Liver (tissue), 9 donors: Measurements from ENCODE around the gene KRTAP5-2. TPM values are rescaled to one million over a fixed set of nuclear protein-coding genes. Genes with fewer than 3 reads are reported as not detected.

Experiments used
- DNase-seq: peaks from one replicate; pipeline ENCODE4 v3.0.0-alpha.2; 2017; ENCODE audit warnings: low spot score
- H3K27ac ChIP-seq, 2 donors: one replicate each; pipeline ENCODE4 v1.7.0; 2013; ENCODE audit warnings: inconsistent platforms in 2 of 2, low read length in 2 of 2, control low read depth in 1 of 2, low read depth in 1 of 2, mild to moderate bottlenecking in 1 of 2
- H3K27me3 ChIP-seq, 4 donors: one replicate each; pipeline versions ENCODE4 v1.6.1 to v1.7.0; 2013; ENCODE audit warnings: low read length in 3 of 4, inconsistent platforms in 1 of 4, mild to moderate bottlenecking in 1 of 4, moderate library complexity in 1 of 4; ENCODE audit not compliant: control insufficient read depth in 4 of 4, insufficient read depth in 4 of 4
- H3K36me3 ChIP-seq, 4 donors: one replicate each; pipeline versions ENCODE4 v1.6.1 to v1.7.0; 2013; ENCODE audit warnings: low read length in 3 of 4, mild to moderate bottlenecking in 3 of 4, low read depth in 1 of 4, moderate library complexity in 1 of 4; ENCODE audit not compliant: control insufficient read depth in 4 of 4, insufficient read depth in 3 of 4
- H3K4me1 ChIP-seq, 4 donors: one replicate each; pipeline versions ENCODE4 v1.6.1 to v1.7.0; 2013; ENCODE audit warnings: low read length in 3 of 4, mild to moderate bottlenecking in 3 of 4, moderate library complexity in 1 of 4; ENCODE audit not compliant: control insufficient read depth in 4 of 4, insufficient read depth in 4 of 4
- H3K4me3 ChIP-seq, 3 donors: one replicate each; pipeline versions ENCODE4 v1.6.1 to v1.7.0; 2013; ENCODE audit warnings: low read length in 3 of 3, control low read depth in 1 of 3, low read depth in 1 of 3, mild to moderate bottlenecking in 1 of 3
- H3K9ac ChIP-seq, 2 donors: one replicate each; pipeline ENCODE4 v1.7.0; 2013; ENCODE audit warnings: low read length in 2 of 2, mild to moderate bottlenecking in 2 of 2, moderate library complexity in 2 of 2, control low read depth in 1 of 2, low read depth in 1 of 2
- H3K9me3 ChIP-seq, 4 donors: one replicate each; pipeline versions ENCODE4 v1.6.1 to v1.7.0; 2013; ENCODE audit warnings: low read length in 3 of 4; ENCODE audit not compliant: control insufficient read depth in 4 of 4
- EGR1 ChIP-seq, 2 donors: IDR thresholded peaks; 2 replicates each; pipeline ENCODE4 v1.6.1; 2016 to 2018; ENCODE audit warnings: antibody characterized with exemption in 2 of 2, low read depth in 2 of 2
- FOXA1 ChIP-seq: IDR thresholded peaks from 2 replicates; pipeline ENCODE4 v1.6.1; 2016; ENCODE audit warnings: antibody characterized with exemption
- FOXA2 ChIP-seq: IDR thresholded peaks from 2 replicates; pipeline ENCODE4 v1.6.1; 2016; ENCODE audit warnings: antibody characterized with exemption
- GABPA ChIP-seq, 2 donors: IDR thresholded peaks in 1 of 2; conservative IDR thresholded peaks in 1 of 2; 2 replicates each; pipeline ENCODE4 v1.6.1; 2016; ENCODE audit warnings: antibody characterized with exemption in 2 of 2, mild to moderate bottlenecking in 1 of 2, moderate library complexity in 1 of 2
- HNF4G ChIP-seq: IDR thresholded peaks from 2 replicates; pipeline ENCODE4 v1.6.1; 2016; ENCODE audit warnings: antibody characterized with exemption
- JUND ChIP-seq, 2 donors: IDR thresholded peaks; 2 replicates each; pipeline ENCODE4 v1.6.1; 2016; ENCODE audit warnings: antibody characterized with exemption in 2 of 2
- RAD21 ChIP-seq, 2 donors: IDR thresholded peaks; 2 replicates each; pipeline ENCODE4 v1.6.1; 2016; ENCODE audit warnings: antibody characterized with exemption in 2 of 2, mild to moderate bottlenecking in 2 of 2
- RXRA ChIP-seq, 2 donors: IDR thresholded peaks; 2 replicates each; pipeline ENCODE4 v1.6.1; 2017 to 2018; ENCODE audit warnings: antibody characterized with exemption in 2 of 2, mild to moderate bottlenecking in 1 of 2
- SP1 ChIP-seq: IDR thresholded peaks from 2 replicates; pipeline ENCODE4 v1.6.1; 2018; ENCODE audit warnings: antibody characterized with exemption, mild to moderate bottlenecking
- TAF1 ChIP-seq: conservative IDR thresholded peaks from 2 replicates; pipeline ENCODE4 v1.6.1; 2016; ENCODE audit warnings: antibody characterized with exemption, mild to moderate bottlenecking
- YY1 ChIP-seq: IDR thresholded peaks from 2 replicates; pipeline ENCODE4 v1.6.1; 2016; ENCODE audit warnings: antibody characterized with exemption, mild to moderate bottlenecking
- WGBS: extraction: QIAGEN DNeasy Blood & Tissue Kit; methylation state at CpG from one replicate; pipeline ENCODE4 v1.1.7; 2013; 5-methylcytosine and 5-hydroxymethylcytosine counted together
- polyA plus RNA-seq, 2 donors: library from polyadenylated mRNA; stranded (reverse) in 1 of 2; unstranded in 1 of 2; fragments of 200-250 nt in 1 of 2; fragments of >200 nt in 1 of 2; fragmentation: Nextera tagmentation in 1 of 2; extraction: Ambion mirVana in 1 of 2; gene quantifications; one replicate each; pipeline versions ENCODE4 v1.2.1 to v1.2.3, GENCODE V29; 2013 to 2015
- total RNA-seq, 2 donors: library from RNA; depleted of rRNA; stranded (reverse); fragments of >200 nt; gene quantifications; one replicate each; pipeline ENCODE4 v1.2.3, GENCODE V29; 2014
- TF ChIP-seq, protein P1 (sequence below): IDR thresholded peaks from 2 replicates; pipeline ENCODE4 v1.6.1; 2016; ENCODE audit warnings: antibody characterized with exemption, mild to moderate bottlenecking
- TF ChIP-seq, protein P2 (sequence below): fragments of 150-350 bp; IDR thresholded peaks from 2 replicates; pipeline ENCODE4 v1.5.1; 2017; ENCODE audit warnings: improper control_type of control experiment, low read depth, low read length; ENCODE audit not compliant: missing input control
- TF ChIP-seq, protein P3 (sequence below): IDR thresholded peaks from 2 replicates; pipeline ENCODE4 v1.6.1; 2016; ENCODE audit warnings: antibody characterized with exemption
- donor health status: healthy.
- donor health status: healthy.
- donor health status: healthy.
- donor health status: healthy.
- donor health status: healthy.

KRTAP5-2 gene
- total and polyA plus RNA-seq, 4 donors = 0.08 TPM; not detected in 3

DNA sequence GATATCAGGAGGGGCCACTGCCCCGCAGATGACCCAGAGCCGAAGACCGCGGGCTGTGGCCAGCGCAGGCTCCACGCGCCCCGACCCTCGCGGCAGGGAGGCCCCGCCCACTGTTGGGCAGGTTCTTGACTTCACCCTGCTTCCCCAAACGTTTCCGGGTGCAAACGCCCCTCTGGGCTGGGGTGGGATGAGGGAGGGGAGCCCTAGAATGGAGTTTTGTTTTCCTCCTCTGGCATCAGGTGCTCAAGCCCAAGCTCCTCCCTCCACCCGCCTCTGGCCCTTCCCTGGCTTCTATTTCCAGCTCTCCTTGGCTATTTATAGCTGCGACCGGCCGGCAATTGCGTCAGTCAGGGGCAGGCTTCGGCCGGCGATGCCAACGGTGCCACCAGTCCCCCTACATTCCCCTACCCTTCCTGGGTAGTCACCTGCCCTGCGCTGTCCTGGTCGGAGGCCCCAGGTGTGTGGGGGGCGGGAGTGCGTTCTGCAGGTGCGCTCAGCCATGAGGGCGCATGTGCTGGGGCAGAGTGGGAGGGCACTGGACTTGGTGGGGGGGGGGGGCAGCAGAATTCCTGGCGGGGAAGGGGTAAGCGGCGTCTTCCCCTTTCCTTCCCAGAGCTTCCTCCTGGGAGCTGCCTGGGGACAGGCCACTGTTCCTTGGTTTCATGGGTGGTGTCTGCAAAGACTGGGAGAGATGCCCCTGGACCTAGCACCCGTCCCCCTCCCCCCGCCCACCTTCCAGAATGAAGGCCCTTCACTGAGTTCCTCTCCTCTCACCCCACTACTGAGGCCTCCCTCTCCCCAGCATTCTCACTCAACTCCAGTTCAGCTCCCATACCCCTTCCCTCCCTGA lies 49.6 kb downstream of the KRTAP5-2 start:
- no peak overlapping the region for H3K27ac ChIP-seq

DNA sequence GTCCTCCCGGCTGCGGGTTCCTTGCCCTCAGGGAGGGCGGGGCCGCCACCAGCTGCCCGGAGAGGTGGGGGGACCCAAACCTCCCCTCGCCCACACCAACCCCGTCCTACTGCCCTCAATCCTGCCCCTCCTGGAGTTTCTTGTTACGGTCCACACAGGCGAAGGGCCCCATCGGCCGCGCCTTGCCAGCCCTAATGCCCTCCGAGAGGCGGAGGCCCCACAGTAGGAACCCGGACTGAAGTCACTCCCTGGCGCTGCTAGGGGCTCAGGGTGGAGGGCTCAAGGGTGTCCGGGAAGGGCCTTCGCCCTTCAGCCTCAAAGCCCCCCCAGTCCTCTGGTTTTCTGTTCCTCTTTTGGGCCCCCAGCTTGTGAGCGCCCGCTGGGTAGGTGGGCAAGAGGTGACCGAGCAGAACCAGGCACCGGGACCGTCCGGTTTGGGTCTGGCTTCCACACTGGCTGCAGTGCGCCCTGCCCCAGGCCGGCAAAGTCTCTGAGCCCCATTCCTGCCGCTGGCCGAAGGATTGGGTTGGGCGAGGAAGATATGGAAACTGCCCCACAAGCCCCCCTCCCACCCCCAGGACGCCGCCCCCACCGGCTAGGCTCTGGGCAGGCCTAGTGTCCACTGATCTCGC lies 50.5 kb downstream of the KRTAP5-2 start:
- peaks cover 0 to 2% (median 0%) of the 10 kb centered on the region in 4 donors for H3K27me3 ChIP-seq

More for the DNA sequence above, 49.6 kb downstream of the KRTAP5-2 start:
- no peaks in the 10 kb centered on the region for H3K9me3 ChIP-seq
- WGBS = 13% methylated on average over 34 of the region's 34 CpGs
- H3K4me3 ChIP-seq = no peak overlapping the region
- DNase-seq = no peak
- no peak overlapping the region for H3K9ac ChIP-seq
- H3K27me3 ChIP-seq = peaks cover 0 to 2% (median 0%) of the 10 kb centered on the region in 4 donors
- no peaks in the 10 kb centered on the region for H3K36me3 ChIP-seq
- peak; percentile 27 for TF ChIP-seq SP1
- TF ChIP-seq EGR1 (IDR thresholded peaks at IDR 0.05; ENCODE audit: low read depth in 2 of 2) = no peak
- peaks cover 2 to 23% (median 12%) of the 10 kb centered on the region in 4 donors for H3K4me1 ChIP-seq

More for the DNA sequence above, 50.5 kb downstream of the KRTAP5-2 start:
- Histone ChIP-seq H3K4me1 (peaks cover 2 to 27% (median 13%) of the 10 kb centered on the region in 4 donors), H3K9ac (no peak overlapping the region), H3K36me3 (no peaks in the 10 kb centered on the region), H3K27ac (no peak overlapping the region), H3K4me3 (peak overlapping the region in 1 of 3 donors; percentile 31), H3K9me3 (no peaks in the 10 kb centered on the region)
- WGBS = 17% methylated on average over 33 of the region's 33 CpGs
- DNase-seq = no peak
- TF ChIP-seq HNF4G = no peak
- TF ChIP-seq GABPA (IDR thresholded peaks at IDR 0.05 in 1 of 2, conservative IDR thresholded peaks at IDR 0.05 in 1 of 2) = no peak
- TF ChIP-seq FOXA1 = no peak
- TF ChIP-seq TAF1 = no peak
- TF ChIP-seq JUND (IDR thresholded peaks at IDR 0.05) = no peak
- TF ChIP-seq, protein P1, sequence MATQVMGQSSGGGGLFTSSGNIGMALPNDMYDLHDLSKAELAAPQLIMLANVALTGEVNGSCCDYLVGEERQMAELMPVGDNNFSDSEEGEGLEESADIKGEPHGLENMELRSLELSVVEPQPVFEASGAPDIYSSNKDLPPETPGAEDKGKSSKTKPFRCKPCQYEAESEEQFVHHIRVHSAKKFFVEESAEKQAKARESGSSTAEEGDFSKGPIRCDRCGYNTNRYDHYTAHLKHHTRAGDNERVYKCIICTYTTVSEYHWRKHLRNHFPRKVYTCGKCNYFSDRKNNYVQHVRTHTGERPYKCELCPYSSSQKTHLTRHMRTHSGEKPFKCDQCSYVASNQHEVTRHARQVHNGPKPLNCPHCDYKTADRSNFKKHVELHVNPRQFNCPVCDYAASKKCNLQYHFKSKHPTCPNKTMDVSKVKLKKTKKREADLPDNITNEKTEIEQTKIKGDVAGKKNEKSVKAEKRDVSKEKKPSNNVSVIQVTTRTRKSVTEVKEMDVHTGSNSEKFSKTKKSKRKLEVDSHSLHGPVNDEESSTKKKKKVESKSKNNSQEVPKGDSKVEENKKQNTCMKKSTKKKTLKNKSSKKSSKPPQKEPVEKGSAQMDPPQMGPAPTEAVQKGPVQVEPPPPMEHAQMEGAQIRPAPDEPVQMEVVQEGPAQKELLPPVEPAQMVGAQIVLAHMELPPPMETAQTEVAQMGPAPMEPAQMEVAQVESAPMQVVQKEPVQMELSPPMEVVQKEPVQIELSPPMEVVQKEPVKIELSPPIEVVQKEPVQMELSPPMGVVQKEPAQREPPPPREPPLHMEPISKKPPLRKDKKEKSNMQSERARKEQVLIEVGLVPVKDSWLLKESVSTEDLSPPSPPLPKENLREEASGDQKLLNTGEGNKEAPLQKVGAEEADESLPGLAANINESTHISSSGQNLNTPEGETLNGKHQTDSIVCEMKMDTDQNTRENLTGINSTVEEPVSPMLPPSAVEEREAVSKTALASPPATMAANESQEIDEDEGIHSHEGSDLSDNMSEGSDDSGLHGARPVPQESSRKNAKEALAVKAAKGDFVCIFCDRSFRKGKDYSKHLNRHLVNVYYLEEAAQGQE = no peak
- TF ChIP-seq, protein P2, sequence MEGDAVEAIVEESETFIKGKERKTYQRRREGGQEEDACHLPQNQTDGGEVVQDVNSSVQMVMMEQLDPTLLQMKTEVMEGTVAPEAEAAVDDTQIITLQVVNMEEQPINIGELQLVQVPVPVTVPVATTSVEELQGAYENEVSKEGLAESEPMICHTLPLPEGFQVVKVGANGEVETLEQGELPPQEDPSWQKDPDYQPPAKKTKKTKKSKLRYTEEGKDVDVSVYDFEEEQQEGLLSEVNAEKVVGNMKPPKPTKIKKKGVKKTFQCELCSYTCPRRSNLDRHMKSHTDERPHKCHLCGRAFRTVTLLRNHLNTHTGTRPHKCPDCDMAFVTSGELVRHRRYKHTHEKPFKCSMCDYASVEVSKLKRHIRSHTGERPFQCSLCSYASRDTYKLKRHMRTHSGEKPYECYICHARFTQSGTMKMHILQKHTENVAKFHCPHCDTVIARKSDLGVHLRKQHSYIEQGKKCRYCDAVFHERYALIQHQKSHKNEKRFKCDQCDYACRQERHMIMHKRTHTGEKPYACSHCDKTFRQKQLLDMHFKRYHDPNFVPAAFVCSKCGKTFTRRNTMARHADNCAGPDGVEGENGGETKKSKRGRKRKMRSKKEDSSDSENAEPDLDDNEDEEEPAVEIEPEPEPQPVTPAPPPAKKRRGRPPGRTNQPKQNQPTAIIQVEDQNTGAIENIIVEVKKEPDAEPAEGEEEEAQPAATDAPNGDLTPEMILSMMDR = no peak
- TF ChIP-seq RXRA (IDR thresholded peaks at IDR 0.05) = no peak
- TF ChIP-seq, protein P3, sequence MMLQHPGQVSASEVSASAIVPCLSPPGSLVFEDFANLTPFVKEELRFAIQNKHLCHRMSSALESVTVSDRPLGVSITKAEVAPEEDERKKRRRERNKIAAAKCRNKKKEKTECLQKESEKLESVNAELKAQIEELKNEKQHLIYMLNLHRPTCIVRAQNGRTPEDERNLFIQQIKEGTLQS = no peak
- no peak for TF ChIP-seq RAD21 (IDR thresholded peaks at IDR 0.05)
- TF ChIP-seq FOXA2 = no peak
- no peak for TF ChIP-seq YY1

Other genes starting within 250 kb of the KRTAP5-2 start
- under 1 TPM; 0.05 to 0.17 TPM for gene BRSK2, start 208.4 kb downstream of the KRTAP5-2 start, total RNA-seq
- gene BRSK2, start 208.4 kb downstream of the KRTAP5-2 start, polyA plus RNA-seq = not detected
- 10 to 100 TPM; 14.2 to 18.5 TPM for gene MOB2, start 111.5 kb downstream of the KRTAP5-2 start, total RNA-seq
- gene MOB2, start 111.5 kb downstream of the KRTAP5-2 start, polyA plus RNA-seq = 10 to 100 TPM in 1 of 2 donors, 1 to 10 TPM in 1; 8.3 to 15.5 TPM
- gene DUSP8, start 26.0 kb downstream of the KRTAP5-2 start, total RNA-seq = under 1 TPM; 0.09 to 0.33 TPM
- under 1 TPM; 0.06 to 0.33 TPM for gene DUSP8, start 26.0 kb downstream of the KRTAP5-2 start, polyA plus RNA-seq
- not detected for gene KRTAP5-1, start 13.0 kb downstream of the KRTAP5-2 start, total RNA-seq
- gene KRTAP5-1, start 13.0 kb downstream of the KRTAP5-2 start, polyA plus RNA-seq = not detected
- gene KRTAP5-3, start 10.2 kb upstream of the KRTAP5-2 start, total RNA-seq = not detected
- gene KRTAP5-3, start 10.2 kb upstream of the KRTAP5-2 start, polyA plus RNA-seq = not detected
- gene KRTAP5-4, start 23.8 kb upstream of the KRTAP5-2 start, total RNA-seq = not detected
- not detected for gene KRTAP5-4, start 23.8 kb upstream of the KRTAP5-2 start, polyA plus RNA-seq
- gene KRTAP5-5, start 31.5 kb upstream of the KRTAP5-2 start, total RNA-seq = not detected
- gene KRTAP5-5, start 31.5 kb upstream of the KRTAP5-2 start, polyA plus RNA-seq = not detected
- gene KRTAP5-6, start 98.9 kb upstream of the KRTAP5-2 start, total RNA-seq = under 1 TPM in 1 of 2 donors, not detected in 1; 0.84 TPM
- gene KRTAP5-6, start 98.9 kb upstream of the KRTAP5-2 start, polyA plus RNA-seq = 1 to 10 TPM in 1 of 2 donors, not detected in 1; 1.2 TPM
- 1 to 10 TPM in 1 of 2 donors, under 1 TPM in 1; 0.65 to 8.5 TPM for gene IFITM10, start 152.3 kb upstream of the KRTAP5-2 start, total RNA-seq
- gene IFITM10, start 152.3 kb upstream of the KRTAP5-2 start, polyA plus RNA-seq = 1 to 10 TPM in 1 of 2 donors, under 1 TPM in 1; 0.14 to 2.9 TPM
- 100 to 1,000 TPM; 310 to 374 TPM for gene CTSD, start 165.6 kb upstream of the KRTAP5-2 start, total RNA-seq
- 100 to 1,000 TPM; 731 to 814 TPM for gene CTSD, start 165.6 kb upstream of the KRTAP5-2 start, polyA plus RNA-seq
- gene SYT8, start 236.7 kb upstream of the KRTAP5-2 start, total RNA-seq = under 1 TPM; 0.17 to 0.28 TPM
- gene SYT8, start 236.7 kb upstream of the KRTAP5-2 start, polyA plus RNA-seq = under 1 TPM; 0.43 to 0.99 TPM
- under 1 TPM in 1 of 2 donors, not detected in 1; 0.28 TPM for gene TNNI2, start 240.7 kb upstream of the KRTAP5-2 start, total RNA-seq
- under 1 TPM in 1 of 2 donors, not detected in 1; 0.22 TPM for gene TNNI2, start 240.7 kb upstream of the KRTAP5-2 start, polyA plus RNA-seq